HAP-1 (cell line): ENCODE measurements around the gene ARHGEF28.

Source experiments
- DNase-seq, 2 experiments: peaks; one replicate each; pipeline ENCODE4 v3.0.0-alpha.2; 2016 to 2020; ENCODE audit warnings: low spot score in 2 of 2
- H3K27me3 ChIP-seq: fragments of 250-450 bp; sonication (Bioruptor Pico); 2 replicates; pipeline ENCODE4 v1.5.1; 2020; ENCODE audit warnings: low read depth, mild to moderate bottlenecking, moderate library complexity
- H3K36me3 ChIP-seq: fragments of 250-450 bp; sonication (Bioruptor Pico); replicated peaks from 2 replicates; pipeline ENCODE4 v1.5.1; 2020; ENCODE audit warnings: mild to moderate bottlenecking
- H3K4me1 ChIP-seq: fragments of 250-450 bp; sonication (Bioruptor Pico); 2 replicates; pipeline ENCODE4 v1.5.1; 2020; ENCODE audit warnings: mild to moderate bottlenecking
- H3K4me3 ChIP-seq: fragments of 250-450 bp; sonication (Bioruptor Pico); 2 replicates; pipeline ENCODE4 v1.5.1; 2020; ENCODE audit warnings: mild to moderate bottlenecking, moderate library complexity
- H3K9me3 ChIP-seq: fragments of 250-450 bp; sonication (Bioruptor Pico); 2 replicates; pipeline ENCODE4 v1.5.1; 2020; ENCODE audit warnings: mild to moderate bottlenecking, moderate library complexity
- in situ Hi-C: fragments of 300-500 bp; cut with MboI; formaldehyde crosslinking; loops from 3 replicates; pipeline ENCODE4 v1.14.3; 2020; ENCODE audit warnings: low sequenced_read_pairs, inconsistent platforms, mixed read lengths

ARHGEF28 gene

GRCh38 chr5:73857446-73857845 lies 231.4 kb downstream of the ARHGEF28 start:
- Histone ChIP-seq H3K4me3 (no peak overlapping the region), H3K4me1 (no peaks in the 10 kb centered on the region), H3K36me3 (no peaks in the 10 kb centered on the region), H3K27me3 (no peaks in the 10 kb centered on the region), H3K9me3 (no peaks in the 10 kb centered on the region)
- in situ Hi-C loops = no loop called here
- DNase-seq = no peak

GRCh38 chr5:73858054-73858453 lies 232.1 kb downstream of the ARHGEF28 start:
- in situ Hi-C loops = no loop called here
- H3K27me3 ChIP-seq = no peaks in the 10 kb centered on the region
- H3K9me3 ChIP-seq = no peaks in the 10 kb centered on the region
- H3K4me3 ChIP-seq = no peak overlapping the region
- H3K36me3 ChIP-seq = no peaks in the 10 kb centered on the region
- H3K4me1 ChIP-seq = no peaks in the 10 kb centered on the region
- no peak for DNase-seq

- Histone ChIP-seq H3K4me3 (no peak overlapping the region), H3K36me3 (no peaks in the 10 kb centered on the region), H3K27me3 (no peaks in the 10 kb centered on the region), H3K9me3 (no peaks in the 10 kb centered on the region), H3K4me1 (no peaks in the 10 kb centered on the region)
- in situ Hi-C loops = no loop called here
- no peak for DNase-seq
Measured at GRCh38 chr5:73858776-73859175, 232.8 kb downstream of the ARHGEF28 start.

- Histone ChIP-seq H3K4me1 (no peaks in the 10 kb centered on the region), H3K36me3 (no peaks in the 10 kb centered on the region), H3K27me3 (no peaks in the 10 kb centered on the region), H3K4me3 (no peak overlapping the region), H3K9me3 (no peaks in the 10 kb centered on the region)
- in situ Hi-C loops = no loop called here
- DNase-seq = no peak
Measured at GRCh38 chr5:73859696-73860095, 233.7 kb downstream of the ARHGEF28 start.

GRCh38 chr5:73861313-73861988 lies 235.5 kb downstream of the ARHGEF28 start:
- Histone ChIP-seq H3K36me3 (no peaks in the 10 kb centered on the region), H3K4me1 (no peaks in the 10 kb centered on the region), H3K4me3 (no peak overlapping the region), H3K9me3 (no peaks in the 10 kb centered on the region), H3K27me3 (no peaks in the 10 kb centered on the region)
- DNase-seq = no peak
- in situ Hi-C loops = no loop called here

- H3K27me3 ChIP-seq = no peaks in the 10 kb centered on the region
- in situ Hi-C loops = no loop called here
- no peaks in the 10 kb centered on the region for H3K4me1 ChIP-seq
- DNase-seq = no peak
- H3K4me3 ChIP-seq = no peak overlapping the region
- no peaks in the 10 kb centered on the region for H3K36me3 ChIP-seq
- no peaks in the 10 kb centered on the region for H3K9me3 ChIP-seq
Measured at GRCh38 chr5:73862796-73863195, 236.8 kb downstream of the ARHGEF28 start.

GRCh38 chr5:73863876-73864275 lies 237.9 kb downstream of the ARHGEF28 start:
- H3K9me3 ChIP-seq = no peaks in the 10 kb centered on the region
- in situ Hi-C loops = no loop called here
- H3K27me3 ChIP-seq = no peaks in the 10 kb centered on the region
- DNase-seq = no peak
- H3K4me1 ChIP-seq = no peaks in the 10 kb centered on the region
- no peaks in the 10 kb centered on the region for H3K36me3 ChIP-seq
- no peak overlapping the region for H3K4me3 ChIP-seq

- no peaks in the 10 kb centered on the region for H3K4me1 ChIP-seq
- no peak overlapping the region for H3K4me3 ChIP-seq
- H3K9me3 ChIP-seq = no peaks in the 10 kb centered on the region
- in situ Hi-C loops = no loop called here
- H3K36me3 ChIP-seq = no peaks in the 10 kb centered on the region
- H3K27me3 ChIP-seq = no peaks in the 10 kb centered on the region
- DNase-seq = no peak
Measured at GRCh38 chr5:73865315-73865714, 239.3 kb downstream of the ARHGEF28 start.

- no peaks in the 10 kb centered on the region for H3K36me3 ChIP-seq
- in situ Hi-C loops = no loop called here
- H3K27me3 ChIP-seq = no peaks in the 10 kb centered on the region; the same call in 1 of the 2 replicates
- DNase-seq = no peak
- H3K4me3 ChIP-seq = no peak overlapping the region
- H3K9me3 ChIP-seq = no peaks in the 10 kb centered on the region
- H3K4me1 ChIP-seq = no peaks in the 10 kb centered on the region
Measured at GRCh38 chr5:73867345-73868335, 241.6 kb downstream of the ARHGEF28 start.

GRCh38 chr5:73883646-73884045 lies 257.6 kb downstream of the ARHGEF28 start:
- H3K4me3 ChIP-seq = no peak overlapping the region
- no peaks in the 10 kb centered on the region for H3K9me3 ChIP-seq
- no peaks in the 10 kb centered on the region for H3K27me3 ChIP-seq
- H3K4me1 ChIP-seq = no peaks in the 10 kb centered on the region
- in situ Hi-C loops = no loop called here
- no peaks in the 10 kb centered on the region for H3K36me3 ChIP-seq
- no peak for DNase-seq

- Histone ChIP-seq H3K27me3 (no peaks in the 10 kb centered on the region), H3K4me1 (no peaks in the 10 kb centered on the region), H3K4me3 (no peak overlapping the region), H3K9me3 (no peaks in the 10 kb centered on the region), H3K36me3 (no peaks in the 10 kb centered on the region)
- DNase-seq = no peak
- in situ Hi-C loops = no loop called here
Measured at GRCh38 chr5:73887688-73888087, 261.7 kb downstream of the ARHGEF28 start.

- Histone ChIP-seq H3K27me3 (no peaks in the 10 kb centered on the region), H3K9me3 (no peaks in the 10 kb centered on the region), H3K4me1 (no peaks in the 10 kb centered on the region), H3K36me3 (no peaks in the 10 kb centered on the region), H3K4me3 (no peak overlapping the region)
- no peak for DNase-seq
- in situ Hi-C loops = no loop called here
Measured at GRCh38 chr5:73890569-73890968, 264.6 kb downstream of the ARHGEF28 start.

- no peaks in the 10 kb centered on the region for H3K36me3 ChIP-seq
- DNase-seq = no peak
- no peaks in the 10 kb centered on the region for H3K9me3 ChIP-seq
- H3K4me3 ChIP-seq = no peak overlapping the region
- in situ Hi-C loops = no loop called here
- H3K4me1 ChIP-seq = no peaks in the 10 kb centered on the region
- peaks cover 3% of the 10 kb centered on the region; the same call in 1 of the 2 replicates for H3K27me3 ChIP-seq
Measured at GRCh38 chr5:73892218-73892617, 266.2 kb downstream of the ARHGEF28 start.

GRCh38 chr5:73892806-73893205 lies 266.8 kb downstream of the ARHGEF28 start:
- Histone ChIP-seq H3K4me3 (no peak overlapping the region), H3K36me3 (no peaks in the 10 kb centered on the region), H3K4me1 (no peaks in the 10 kb centered on the region), H3K27me3 (peaks cover 6% of the 10 kb centered on the region; the same call in 1 of the 2 replicates), H3K9me3 (no peaks in the 10 kb centered on the region)
- no peak for DNase-seq
- in situ Hi-C loops = no loop called here
